NCI-H2227 (cell line): ENCODE results near the gene CCDC142.

ENCODE experiments used
- DNase-seq: peaks from one replicate; lab custom pipeline; 2025; ENCODE audit not compliant: unreplicated experiment; lab: John Stamatoyannopoulos, UW

CCDC142 gene

GRCh38 chr2:74425523-74425922 is 57.3 kb downstream of the CCDC142 start:
- DNase-seq = no peak

- DNase-seq = no peak
Observed at GRCh38 chr2:74424995-74425406, 57.8 kb downstream of the CCDC142 start.

GRCh38 chr2:74424139-74424992 is 58.4 kb downstream of the CCDC142 start:
- DNase-seq = no peak
